Measurements from ENCODE around the gene PEX16. TPM values are rescaled to one million over a fixed set of nuclear protein-coding genes. Genes with fewer than 3 reads are reported as not detected.

Gene PEX16
- total and polyA plus RNA-seq, 2 of the 13 experiments (the other 11 are each of a cell fraction or from before 2014, with no cell fraction given), result 12.5 to 21.8 TPM

DNA sequence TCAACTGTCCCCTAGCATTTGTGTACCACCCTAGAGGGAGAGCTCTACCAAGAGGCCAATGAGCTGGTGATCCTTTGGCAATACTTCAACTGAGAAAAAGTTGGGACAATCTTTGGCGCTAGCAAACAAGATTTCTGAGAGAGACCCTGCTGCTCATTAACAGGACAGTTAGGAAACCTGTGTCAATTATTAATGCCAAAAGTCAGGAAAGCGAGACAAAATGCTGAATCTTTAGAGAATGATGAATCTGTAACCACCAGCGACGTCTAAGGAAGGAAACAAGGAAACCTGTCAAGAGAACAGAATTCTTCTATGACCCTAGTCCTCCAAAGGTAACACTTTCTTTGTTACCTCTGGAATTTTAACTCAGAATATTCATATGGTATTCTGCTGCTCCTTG, 24.7 kb upstream of the PEX16 start:
- Histone ChIP-seq H3K4me2 (ENCODE audit: low read depth, low read length) (no peak overlapping the region), H3K27ac (ENCODE audit: extremely low read length, insufficient read depth, low read length) (no peak overlapping the region), H3K4me3 (replicated peaks in 1 of 3; ENCODE audit: insufficient read depth in 1 of 3, low read depth in 2 of 3, low read length in 3 of 3) (no peak overlapping the region), H3K9ac (ENCODE audit: insufficient read depth, low read depth, low read length) (no peak overlapping the region), H3K27me3 (ENCODE audit: control insufficient read depth in 1 of 2, insufficient read depth in 2 of 2, low read length in 2 of 2) (no peaks in the 10 kb centered on the region), H3K9me3 (ENCODE audit: low read length) (no peaks in the 10 kb centered on the region), H3K36me3 (replicated peaks in 1 of 2; ENCODE audit: control insufficient read depth in 1 of 2, insufficient read depth in 2 of 2, low read length in 2 of 2) (peaks cover 11 to 18% of the 10 kb centered on the region in 2 experiments; a peak in 4 of 5 replicates), H3K4me1 (ENCODE audit: insufficient read depth, low read length) (no peaks in the 10 kb centered on the region), H4K20me1 (ENCODE audit: insufficient read depth, low read length) (no peaks in the 10 kb centered on the region), H3K79me2 (ENCODE audit: insufficient read depth, low read length) (no peaks in the 10 kb centered on the region), H2AFZ (ENCODE audit: low read length) (no peak overlapping the region)
- 78% methylated on average over 4 of the region's 4 CpGs for WGBS (ENCODE audit: low lambda C conversion rate)
- FAIRE-seq (no peak), ATAC-seq (no peak), DNase-seq (ENCODE audit: low spot score) (no peak)
- in situ Hi-C loops (cut with HindIII; ENCODE audit: extremely low pct_ligation_motif_present, low pct_unique_long_range_greater_than_20kb), result no loop called here
- intact Hi-C loops (cut with micrococcal nuclease; ENCODE audit: unreplicated experiment), result no loop called here
- no TSS peak for BruUV-seq (replicated peaks)
- ChIA-PET CTCF (ENCODE audit: low intra/inter-chr PET ratio, low total read pairs) (no interaction called here), POLR2A (no interaction called here)
- TF ChIP-seq ARNTL (CRISPR knock-in tag; IDR thresholded peaks at IDR 0.05), result no peak
- TF ChIP-seq, protein P1, sequence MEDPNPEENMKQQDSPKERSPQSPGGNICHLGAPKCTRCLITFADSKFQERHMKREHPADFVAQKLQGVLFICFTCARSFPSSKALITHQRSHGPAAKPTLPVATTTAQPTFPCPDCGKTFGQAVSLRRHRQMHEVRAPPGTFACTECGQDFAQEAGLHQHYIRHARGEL (CRISPR knock-in tag; IDR thresholded peaks at IDR 0.05), result no peak
- TF ChIP-seq, protein P2, sequence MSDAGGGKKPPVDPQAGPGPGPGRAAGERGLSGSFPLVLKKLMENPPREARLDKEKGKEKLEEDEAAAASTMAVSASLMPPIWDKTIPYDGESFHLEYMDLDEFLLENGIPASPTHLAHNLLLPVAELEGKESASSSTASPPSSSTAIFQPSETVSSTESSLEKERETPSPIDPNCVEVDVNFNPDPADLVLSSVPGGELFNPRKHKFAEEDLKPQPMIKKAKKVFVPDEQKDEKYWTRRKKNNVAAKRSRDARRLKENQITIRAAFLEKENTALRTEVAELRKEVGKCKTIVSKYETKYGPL (CRISPR knock-in tag; IDR thresholded peaks at IDR 0.05), result no peak
- TF ChIP-seq CHD4 (IDR thresholded peaks at IDR 0.05; ENCODE audit: borderline replicate concordance, low read length), result no peak
- no peak for TF ChIP-seq NR1H2 (CRISPR knock-in tag; IDR thresholded peaks at IDR 0.05; ENCODE audit: borderline replicate concordance, low read depth)
- TF ChIP-seq ZNF20 (CRISPR knock-in tag; IDR thresholded peaks at IDR 0.05), result no peak
- TF ChIP-seq NFRKB (IDR thresholded peaks at IDR 0.05), result no peak
- no peak for TF ChIP-seq ZNF12 (CRISPR knock-in tag; IDR thresholded peaks at IDR 0.05)
- TF ChIP-seq, protein P3, sequence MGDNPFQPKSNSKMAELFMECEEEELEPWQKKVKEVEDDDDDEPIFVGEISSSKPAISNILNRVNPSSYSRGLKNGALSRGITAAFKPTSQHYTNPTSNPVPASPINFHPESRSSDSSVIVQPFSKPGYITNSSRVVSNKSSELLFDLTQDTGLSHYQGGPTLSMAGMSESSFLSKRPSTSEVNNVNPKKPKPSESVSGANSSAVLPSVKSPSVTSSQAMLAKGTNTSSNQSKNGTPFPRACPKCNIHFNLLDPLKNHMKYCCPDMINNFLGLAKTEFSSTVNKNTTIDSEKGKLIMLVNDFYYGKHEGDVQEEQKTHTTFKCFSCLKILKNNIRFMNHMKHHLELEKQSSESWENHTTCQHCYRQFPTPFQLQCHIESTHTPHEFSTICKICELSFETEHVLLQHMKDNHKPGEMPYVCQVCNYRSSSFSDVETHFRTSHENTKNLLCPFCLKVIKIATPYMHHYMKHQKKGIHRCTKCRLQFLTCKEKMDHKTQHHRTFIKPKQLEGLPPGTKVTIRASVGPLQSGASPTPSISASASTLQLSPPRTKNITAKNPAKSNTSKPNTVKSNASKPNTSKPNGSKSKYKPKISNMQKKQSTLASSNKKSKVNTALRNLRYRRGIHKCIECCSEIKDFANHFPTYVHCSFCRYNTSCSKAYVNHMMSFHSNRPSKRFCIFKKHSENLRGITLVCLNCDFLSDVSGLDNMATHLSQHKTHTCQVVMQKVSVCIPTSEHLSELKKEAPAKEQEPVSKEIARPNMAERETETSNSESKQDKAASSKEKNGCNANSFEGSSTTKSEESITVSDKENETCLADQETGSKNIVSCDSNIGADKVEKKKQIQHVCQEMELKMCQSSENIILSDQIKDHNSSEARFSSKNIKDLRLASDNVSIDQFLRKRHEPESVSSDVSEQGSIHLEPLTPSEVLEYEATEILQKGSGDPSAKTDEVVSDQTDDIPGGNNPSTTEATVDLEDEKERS (CRISPR knock-in tag; IDR thresholded peaks at IDR 0.05), result no peak
- TF ChIP-seq U2AF1 (optimal IDR thresholded peaks at IDR 0.05; ENCODE audit: low read depth, low read length), result no peak
- no peak for TF ChIP-seq ZMAT3 (CRISPR knock-in tag; conservative IDR thresholded peaks at IDR 0.05)
- TF ChIP-seq ZNF589 (CRISPR knock-in tag; conservative IDR thresholded peaks at IDR 0.05), result no peak
- TF ChIP-seq, protein P4, sequence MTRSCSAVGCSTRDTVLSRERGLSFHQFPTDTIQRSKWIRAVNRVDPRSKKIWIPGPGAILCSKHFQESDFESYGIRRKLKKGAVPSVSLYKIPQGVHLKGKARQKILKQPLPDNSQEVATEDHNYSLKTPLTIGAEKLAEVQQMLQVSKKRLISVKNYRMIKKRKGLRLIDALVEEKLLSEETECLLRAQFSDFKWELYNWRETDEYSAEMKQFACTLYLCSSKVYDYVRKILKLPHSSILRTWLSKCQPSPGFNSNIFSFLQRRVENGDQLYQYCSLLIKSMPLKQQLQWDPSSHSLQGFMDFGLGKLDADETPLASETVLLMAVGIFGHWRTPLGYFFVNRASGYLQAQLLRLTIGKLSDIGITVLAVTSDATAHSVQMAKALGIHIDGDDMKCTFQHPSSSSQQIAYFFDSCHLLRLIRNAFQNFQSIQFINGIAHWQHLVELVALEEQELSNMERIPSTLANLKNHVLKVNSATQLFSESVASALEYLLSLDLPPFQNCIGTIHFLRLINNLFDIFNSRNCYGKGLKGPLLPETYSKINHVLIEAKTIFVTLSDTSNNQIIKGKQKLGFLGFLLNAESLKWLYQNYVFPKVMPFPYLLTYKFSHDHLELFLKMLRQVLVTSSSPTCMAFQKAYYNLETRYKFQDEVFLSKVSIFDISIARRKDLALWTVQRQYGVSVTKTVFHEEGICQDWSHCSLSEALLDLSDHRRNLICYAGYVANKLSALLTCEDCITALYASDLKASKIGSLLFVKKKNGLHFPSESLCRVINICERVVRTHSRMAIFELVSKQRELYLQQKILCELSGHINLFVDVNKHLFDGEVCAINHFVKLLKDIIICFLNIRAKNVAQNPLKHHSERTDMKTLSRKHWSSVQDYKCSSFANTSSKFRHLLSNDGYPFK (CRISPR knock-in tag; IDR thresholded peaks at IDR 0.05; ENCODE audit: borderline replicate concordance), result no peak
- no peak for TF ChIP-seq MAF1 (CRISPR knock-in tag; IDR thresholded peaks at IDR 0.05; ENCODE audit: borderline replicate concordance)
- no peak for TF ChIP-seq CEBPB (IDR thresholded peaks at IDR 0.05; ENCODE audit: borderline replicate concordance, low read depth, low read length)
- no peak for TF ChIP-seq MEF2D (CRISPR knock-in tag; IDR thresholded peaks at IDR 0.05)
- no peak for TF ChIP-seq NFYB (CRISPR knock-in tag; IDR thresholded peaks at IDR 0.05)
